Inferior parietal cortex (tissue), 1 donor: ENCODE measurements around the gene NCEH1.
"Not testable (repeated sequence)": the region's sequence is repeated elsewhere in the genome, so short reads cannot be mapped to it uniquely, and the experiment has no call there.

Experiments
- DNase-seq: peaks from one replicate; pipeline ENCODE4 v3.0.0-alpha.2; 2016; ENCODE audit errors: extremely low spot score

NCEH1 gene

GRCh38 chr3:172675441-172676193, 35.2 kb downstream of the NCEH1 start:
- DNase-seq = peak; percentile 60

GRCh38 chr3:172673210-172673679, 37.6 kb downstream of the NCEH1 start:
- DNase-seq = peak; percentile 45

GRCh38 chr3:172669021-172669420, 41.8 kb downstream of the NCEH1 start:
- DNase-seq = no peak

GRCh38 chr3:172666873-172667694, 43.8 kb downstream of the NCEH1 start:
- peak; percentile 93 for DNase-seq

GRCh38 chr3:172666181-172666872, 44.5 kb downstream of the NCEH1 start:
- no peak for DNase-seq

GRCh38 chr3:172665510-172665909, 45.4 kb downstream of the NCEH1 start:
- not testable (repeated sequence) for DNase-seq

- DNase-seq = not testable (repeated sequence)
Observed at GRCh38 chr3:172660421-172660820, 50.4 kb downstream of the NCEH1 start.

- no peak for DNase-seq
Observed at GRCh38 chr3:172659246-172660002, 51.4 kb downstream of the NCEH1 start.

- no peak for DNase-seq
Observed at GRCh38 chr3:172658344-172659245, 52.3 kb downstream of the NCEH1 start.

GRCh38 chr3:172656602-172657001, 54.3 kb downstream of the NCEH1 start:
- no peak for DNase-seq

GRCh38 chr3:172655388-172655787, 55.5 kb downstream of the NCEH1 start:
- DNase-seq = no peak

- DNase-seq = no peak
Observed at GRCh38 chr3:172654470-172654869, 56.4 kb downstream of the NCEH1 start.

GRCh38 chr3:172653004-172653572, 57.8 kb downstream of the NCEH1 start:
- no peak for DNase-seq

- DNase-seq = no peak
Observed at GRCh38 chr3:172651936-172652625, 58.8 kb downstream of the NCEH1 start.

GRCh38 chr3:172649987-172650386, 60.9 kb downstream of the NCEH1 start:
- DNase-seq = no peak

GRCh38 chr3:172648747-172649146, 62.1 kb downstream of the NCEH1 start:
- no peak for DNase-seq

- DNase-seq = no peak
Observed at GRCh38 chr3:172647823-172648222, 63.0 kb downstream of the NCEH1 start.

GRCh38 chr3:172647080-172647479, 63.8 kb downstream of the NCEH1 start:
- no peak for DNase-seq

GRCh38 chr3:172646439-172647015, 64.3 kb downstream of the NCEH1 start:
- DNase-seq = no peak
